ENCODE results near the gene CDKN1A.

Gene CDKN1A

DNA sequence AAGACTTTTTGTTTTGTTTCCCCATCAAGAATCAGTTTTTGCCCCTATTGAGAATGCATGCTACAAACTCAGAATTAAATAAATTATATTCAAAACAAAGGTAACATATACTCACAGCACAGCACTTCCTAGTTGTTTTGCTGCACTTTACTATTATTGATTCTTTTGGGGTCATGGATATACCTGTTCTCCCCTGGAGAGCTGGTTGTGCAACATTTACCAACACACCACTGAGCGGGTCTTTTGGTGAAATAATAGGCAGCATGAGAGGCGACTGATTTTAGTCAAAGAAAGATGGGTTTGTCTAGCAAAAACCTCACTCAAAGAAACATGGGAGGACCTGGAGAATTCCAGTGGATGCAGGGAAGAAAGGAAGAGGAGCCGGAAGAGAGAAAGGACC, 39.9 kb upstream of the CDKN1A start:
- H3K27me3 ChIP-seq (ENCODE audit: low read depth, low read length), result no peaks in the 10 kb centered on the region
- H3K4me3 ChIP-seq (ENCODE audit: low read length), result no peak overlapping the region
- H3K36me3 ChIP-seq (replicated peaks; ENCODE audit: low read depth, low read length), result no peaks in the 10 kb centered on the region
- H3K9me3 ChIP-seq (ENCODE audit: insufficient read depth, low read length), result no peaks in the 10 kb centered on the region
- no peak overlapping the region for H3K27ac ChIP-seq (ENCODE audit: low read length)
- H3K9ac ChIP-seq (ENCODE audit: low read length), result no peak overlapping the region
- no peaks in the 10 kb centered on the region for H4K20me1 ChIP-seq (ENCODE audit: insufficient read depth, low read length)
- H2AFZ ChIP-seq (ENCODE audit: low read depth, low read length), result no peak overlapping the region
- TF ChIP-seq EZH2phosphoT487 (IDR thresholded peaks at IDR 0.05; ENCODE audit: low read depth), result no peak
- TF ChIP-seq, protein P1, sequence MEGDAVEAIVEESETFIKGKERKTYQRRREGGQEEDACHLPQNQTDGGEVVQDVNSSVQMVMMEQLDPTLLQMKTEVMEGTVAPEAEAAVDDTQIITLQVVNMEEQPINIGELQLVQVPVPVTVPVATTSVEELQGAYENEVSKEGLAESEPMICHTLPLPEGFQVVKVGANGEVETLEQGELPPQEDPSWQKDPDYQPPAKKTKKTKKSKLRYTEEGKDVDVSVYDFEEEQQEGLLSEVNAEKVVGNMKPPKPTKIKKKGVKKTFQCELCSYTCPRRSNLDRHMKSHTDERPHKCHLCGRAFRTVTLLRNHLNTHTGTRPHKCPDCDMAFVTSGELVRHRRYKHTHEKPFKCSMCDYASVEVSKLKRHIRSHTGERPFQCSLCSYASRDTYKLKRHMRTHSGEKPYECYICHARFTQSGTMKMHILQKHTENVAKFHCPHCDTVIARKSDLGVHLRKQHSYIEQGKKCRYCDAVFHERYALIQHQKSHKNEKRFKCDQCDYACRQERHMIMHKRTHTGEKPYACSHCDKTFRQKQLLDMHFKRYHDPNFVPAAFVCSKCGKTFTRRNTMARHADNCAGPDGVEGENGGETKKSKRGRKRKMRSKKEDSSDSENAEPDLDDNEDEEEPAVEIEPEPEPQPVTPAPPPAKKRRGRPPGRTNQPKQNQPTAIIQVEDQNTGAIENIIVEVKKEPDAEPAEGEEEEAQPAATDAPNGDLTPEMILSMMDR (IDR thresholded peaks at IDR 0.05; ENCODE audit: low read depth, low read length), result no peak
- no peaks in the 10 kb centered on the region for H3K79me2 ChIP-seq (ENCODE audit: low read length)
- H3K4me2 ChIP-seq (ENCODE audit: low read length), result no peak overlapping the region
- peaks cover 4% of the 10 kb centered on the region for H3K4me1 ChIP-seq (ENCODE audit: low read length)

DNA sequence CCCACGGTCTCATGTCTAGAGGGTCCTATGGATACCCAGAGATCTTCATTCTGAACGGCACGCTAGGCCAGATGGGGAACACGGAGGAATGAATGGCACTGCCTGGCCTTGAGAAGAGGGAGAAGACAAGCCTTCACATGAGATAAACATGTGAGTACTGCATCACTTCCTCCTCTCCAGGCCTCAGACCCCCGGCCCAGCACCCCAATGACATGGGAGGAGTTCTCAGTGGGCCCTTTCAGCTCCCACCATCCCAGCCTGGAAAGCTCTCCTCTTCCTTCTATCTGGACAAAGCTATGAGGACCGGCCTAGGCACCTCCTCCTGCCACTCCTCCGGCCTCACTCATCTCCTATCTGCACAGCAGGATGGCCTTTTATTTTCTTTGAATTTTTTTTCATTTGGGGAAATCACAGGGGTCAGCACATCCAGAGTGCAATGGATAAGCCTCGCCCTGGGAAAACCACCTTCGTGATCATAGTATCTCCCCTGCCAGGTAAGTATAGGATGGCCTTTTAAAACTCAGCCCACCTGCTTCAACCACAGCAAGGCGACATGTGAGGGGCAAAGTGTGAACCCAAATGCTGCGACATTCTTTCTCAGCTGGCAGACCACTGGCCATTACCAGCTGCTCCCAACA, 39.2 kb upstream of the CDKN1A start:
- Histone ChIP-seq H3K27ac (ENCODE audit: low read length) (no peak overlapping the region), H3K4me2 (ENCODE audit: low read length) (no peak overlapping the region), H3K79me2 (ENCODE audit: low read length) (no peaks in the 10 kb centered on the region), H3K9ac (ENCODE audit: low read length) (no peak overlapping the region), H3K4me1 (ENCODE audit: low read length) (peaks cover 7% of the 10 kb centered on the region), H4K20me1 (ENCODE audit: insufficient read depth, low read length) (no peaks in the 10 kb centered on the region), H3K27me3 (ENCODE audit: low read depth, low read length) (no peaks in the 10 kb centered on the region), H3K4me3 (ENCODE audit: low read length) (no peak overlapping the region), H3K9me3 (ENCODE audit: insufficient read depth, low read length) (no peaks in the 10 kb centered on the region), H2AFZ (ENCODE audit: low read depth, low read length) (no peak overlapping the region), H3K36me3 (replicated peaks; ENCODE audit: low read depth, low read length) (no peaks in the 10 kb centered on the region)
- no peak for TF ChIP-seq EZH2phosphoT487 (IDR thresholded peaks at IDR 0.05; ENCODE audit: low read depth)
- TF ChIP-seq, protein P1 (IDR thresholded peaks at IDR 0.05; ENCODE audit: low read depth, low read length), result no peak

DNA sequence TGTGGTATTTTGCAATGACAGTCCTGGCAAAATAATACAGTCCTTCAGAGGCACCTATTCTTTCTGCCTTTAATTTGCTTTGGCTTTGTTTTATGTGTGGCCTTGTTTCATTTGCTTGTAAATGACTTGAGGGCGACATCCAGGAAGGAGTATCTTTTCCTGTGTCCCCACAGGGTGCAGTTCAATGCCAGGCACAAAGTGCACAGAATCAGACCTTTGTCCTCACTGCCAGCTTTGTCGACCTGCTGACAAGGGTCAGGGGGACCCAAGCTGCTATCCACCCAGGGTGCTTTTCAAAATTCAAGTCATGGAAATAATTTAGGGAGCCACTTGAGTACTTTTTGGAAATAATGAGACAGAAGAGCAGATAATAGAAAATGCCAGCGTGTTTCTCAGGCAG, 37.0 kb upstream of the CDKN1A start:
- Histone ChIP-seq H3K9ac (ENCODE audit: low read length) (no peak overlapping the region), H3K4me2 (ENCODE audit: low read length) (no peak overlapping the region), H3K4me3 (ENCODE audit: low read length) (no peak overlapping the region), H3K79me2 (ENCODE audit: low read length) (no peaks in the 10 kb centered on the region), H3K4me1 (ENCODE audit: low read length) (peaks cover 7% of the 10 kb centered on the region), H4K20me1 (ENCODE audit: insufficient read depth, low read length) (no peaks in the 10 kb centered on the region), H3K27me3 (ENCODE audit: low read depth, low read length) (no peaks in the 10 kb centered on the region), H3K27ac (ENCODE audit: low read length) (no peak overlapping the region), H3K36me3 (replicated peaks; ENCODE audit: low read depth, low read length) (no peaks in the 10 kb centered on the region), H3K9me3 (ENCODE audit: insufficient read depth, low read length) (no peaks in the 10 kb centered on the region), H2AFZ (ENCODE audit: low read depth, low read length) (no peak overlapping the region)
- no peak for TF ChIP-seq EZH2phosphoT487 (IDR thresholded peaks at IDR 0.05; ENCODE audit: low read depth)
- TF ChIP-seq, protein P1 (IDR thresholded peaks at IDR 0.05; ENCODE audit: low read depth, low read length), result no peak

DNA sequence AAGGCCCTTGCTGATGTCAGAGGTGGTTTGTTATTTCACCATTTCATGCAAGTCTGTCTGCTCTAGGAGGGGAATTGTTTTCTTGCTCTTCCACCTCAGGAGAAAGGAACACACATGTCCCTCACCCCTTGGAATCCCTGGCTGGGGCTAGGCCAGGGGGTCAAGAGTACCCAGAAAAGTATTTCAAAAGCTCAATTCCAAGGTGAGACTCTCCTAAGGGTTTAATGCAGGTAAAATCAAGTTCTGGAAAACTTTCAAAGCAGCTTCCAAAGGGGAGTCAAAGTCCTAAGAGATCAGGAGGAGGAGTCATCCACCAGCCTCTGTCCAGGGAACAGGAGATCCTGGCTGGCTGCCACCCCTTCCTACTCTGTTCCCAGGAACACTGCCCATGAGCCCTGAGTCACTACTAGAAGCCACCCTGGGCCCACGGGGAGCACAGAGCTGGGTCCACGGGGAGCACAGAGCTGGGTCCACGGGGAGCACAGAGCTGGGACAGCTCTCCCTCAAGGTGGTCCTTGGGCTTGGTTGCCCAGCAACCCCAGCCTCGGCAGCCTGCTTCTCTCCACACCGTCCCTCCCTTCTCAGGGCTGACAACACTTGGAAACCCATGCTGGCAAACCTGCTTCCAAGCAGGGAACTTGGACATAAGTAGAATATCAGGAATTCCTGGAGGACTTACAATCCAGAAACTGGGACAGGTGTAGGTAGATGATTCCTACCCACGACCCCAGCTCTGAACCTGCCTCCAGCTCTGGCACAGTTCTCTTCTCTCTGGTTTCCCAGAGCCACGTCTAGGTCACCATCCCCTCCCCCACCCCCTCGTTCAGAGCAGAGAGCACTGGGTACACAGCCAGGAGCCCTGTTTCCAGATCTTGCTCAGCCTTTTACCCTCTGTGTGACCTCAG, 35.3 kb upstream of the CDKN1A start:
- Histone ChIP-seq H3K4me1 (ENCODE audit: low read length) (peaks cover 7% of the 10 kb centered on the region), H3K4me2 (ENCODE audit: low read length) (peak overlapping the region; percentile 35), H3K9me3 (ENCODE audit: insufficient read depth, low read length) (no peaks in the 10 kb centered on the region), H3K27me3 (ENCODE audit: low read depth, low read length) (no peaks in the 10 kb centered on the region; the same call in 1 of the 2 replicates), H4K20me1 (ENCODE audit: insufficient read depth, low read length) (no peaks in the 10 kb centered on the region), H3K79me2 (ENCODE audit: low read length) (no peaks in the 10 kb centered on the region), H3K4me3 (ENCODE audit: low read length) (no peak overlapping the region), H2AFZ (ENCODE audit: low read depth, low read length) (peak overlapping the region; percentile 42), H3K36me3 (replicated peaks; ENCODE audit: low read depth, low read length) (no peaks in the 10 kb centered on the region), H3K27ac (ENCODE audit: low read length) (no peak overlapping the region), H3K9ac (ENCODE audit: low read length) (no peak overlapping the region)
- TF ChIP-seq, protein P1 (IDR thresholded peaks at IDR 0.05; ENCODE audit: low read depth, low read length), result no peak
- no peak for TF ChIP-seq EZH2phosphoT487 (IDR thresholded peaks at IDR 0.05; ENCODE audit: low read depth)

All from OCI-LY3 (cell line).